NCI-H2227 (cell line): ENCODE data around the gene GAGE12D.
"Not testable (repeated sequence)": the region's sequence is repeated elsewhere in the genome, so short reads cannot be mapped to it uniquely, and the experiment has no call there.

ENCODE experiments used
- DNase-seq: peaks from one replicate; lab custom pipeline; 2025; ENCODE audit not compliant: unreplicated experiment; lab: John Stamatoyannopoulos, UW

The GAGE12D gene

DNA sequence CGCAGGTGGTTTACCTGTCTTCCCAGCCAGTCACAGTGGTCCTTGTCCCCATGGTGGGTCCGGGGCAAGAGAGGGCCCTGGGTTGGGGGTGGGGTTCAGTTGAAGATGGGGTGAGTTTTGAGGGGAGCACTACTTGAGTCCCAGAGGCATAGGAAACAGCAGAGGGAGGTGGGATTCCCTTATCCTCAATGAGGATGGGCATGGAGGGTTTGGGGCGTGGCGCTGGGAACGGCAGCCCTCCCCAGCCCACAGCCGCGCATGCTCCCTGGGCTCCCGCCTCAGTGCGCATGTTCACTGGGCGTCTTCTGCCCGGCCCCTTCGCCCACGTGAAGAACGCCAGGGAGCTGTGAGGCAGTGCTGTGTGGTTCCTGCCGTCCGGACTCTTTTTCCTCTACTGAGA is at the start of gene GAGE12D:
Gene GAGE12D, plus strand, starts transcription at position 301 of the 400 bp plus-strand sequence. CDS start 1,155 bp downstream, outside the sequence.
- not testable (repeated sequence) for DNase-seq

DNA sequence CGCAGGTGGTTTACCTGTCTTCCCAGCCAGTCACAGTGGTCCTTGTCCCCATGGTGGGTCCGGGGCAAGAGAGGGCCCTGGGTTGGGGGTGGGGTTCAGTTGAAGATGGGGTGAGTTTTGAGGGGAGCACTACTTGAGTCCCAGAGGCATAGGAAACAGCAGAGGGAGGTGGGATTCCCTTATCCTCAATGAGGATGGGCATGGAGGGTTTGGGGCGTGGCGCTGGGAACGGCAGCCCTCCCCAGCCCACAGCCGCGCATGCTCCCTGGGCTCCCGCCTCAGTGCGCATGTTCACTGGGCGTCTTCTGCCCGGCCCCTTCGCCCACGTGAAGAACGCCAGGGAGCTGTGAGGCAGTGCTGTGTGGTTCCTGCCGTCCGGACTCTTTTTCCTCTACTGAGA is 9.7 kb upstream of the GAGE12D start, which contains the start of gene GAGE12C:
Gene GAGE12C, plus strand, starts transcription at position 301 of the 400 bp plus-strand sequence. CDS start 1,155 bp downstream, outside the sequence.
- DNase-seq: not testable (repeated sequence)

DNA sequence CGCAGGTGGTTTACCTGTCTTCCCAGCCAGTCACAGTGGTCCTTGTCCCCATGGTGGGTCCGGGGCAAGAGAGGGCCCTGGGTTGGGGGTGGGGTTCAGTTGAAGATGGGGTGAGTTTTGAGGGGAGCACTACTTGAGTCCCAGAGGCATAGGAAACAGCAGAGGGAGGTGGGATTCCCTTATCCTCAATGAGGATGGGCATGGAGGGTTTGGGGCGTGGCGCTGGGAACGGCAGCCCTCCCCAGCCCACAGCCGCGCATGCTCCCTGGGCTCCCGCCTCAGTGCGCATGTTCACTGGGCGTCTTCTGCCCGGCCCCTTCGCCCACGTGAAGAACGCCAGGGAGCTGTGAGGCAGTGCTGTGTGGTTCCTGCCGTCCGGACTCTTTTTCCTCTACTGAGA is 9.5 kb downstream of the GAGE12D start, which contains the start of gene GAGE12E:
Gene GAGE12E, plus strand, starts transcription at position 301 of the 400 bp plus-strand sequence. CDS start 1,155 bp downstream, outside the sequence.
- DNase-seq: not testable (repeated sequence)

DNA sequence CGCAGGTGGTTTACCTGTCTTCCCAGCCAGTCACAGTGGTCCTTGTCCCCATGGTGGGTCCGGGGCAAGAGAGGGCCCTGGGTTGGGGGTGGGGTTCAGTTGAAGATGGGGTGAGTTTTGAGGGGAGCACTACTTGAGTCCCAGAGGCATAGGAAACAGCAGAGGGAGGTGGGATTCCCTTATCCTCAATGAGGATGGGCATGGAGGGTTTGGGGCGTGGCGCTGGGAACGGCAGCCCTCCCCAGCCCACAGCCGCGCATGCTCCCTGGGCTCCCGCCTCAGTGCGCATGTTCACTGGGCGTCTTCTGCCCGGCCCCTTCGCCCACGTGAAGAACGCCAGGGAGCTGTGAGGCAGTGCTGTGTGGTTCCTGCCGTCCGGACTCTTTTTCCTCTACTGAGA is 19.0 kb downstream of the GAGE12D start, which contains the start of gene GAGE12F:
Gene GAGE12F, plus strand, starts transcription at position 301 of the 400 bp plus-strand sequence. CDS start 1,155 bp downstream, outside the sequence.
- not testable (repeated sequence) for DNase-seq

DNA sequence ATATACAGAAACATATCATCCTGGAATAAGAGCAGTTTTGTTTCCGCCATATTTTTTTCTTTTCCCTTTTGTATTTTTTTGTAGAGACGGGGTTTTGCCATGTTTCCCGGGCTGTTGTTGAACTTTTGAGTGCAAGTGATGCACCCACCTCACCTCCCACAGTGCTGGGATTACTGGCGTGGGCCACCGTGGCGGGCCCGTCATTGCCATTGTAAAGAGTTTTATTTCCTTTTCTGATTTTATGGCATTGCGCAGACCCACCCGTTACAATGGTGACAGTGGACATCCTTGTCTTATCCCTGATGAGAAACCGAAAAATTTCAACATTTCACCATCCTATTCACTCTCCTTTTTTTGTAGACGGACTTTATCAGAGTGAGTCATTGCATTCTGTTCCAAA is 27.2 kb downstream of the GAGE12D start:
- DNase-seq: not testable (repeated sequence)

- DNase-seq: not testable (repeated sequence)
These were observed 27.6 kb downstream of the GAGE12D start for GRCh38 chrX:49569152-49569551.

DNA sequence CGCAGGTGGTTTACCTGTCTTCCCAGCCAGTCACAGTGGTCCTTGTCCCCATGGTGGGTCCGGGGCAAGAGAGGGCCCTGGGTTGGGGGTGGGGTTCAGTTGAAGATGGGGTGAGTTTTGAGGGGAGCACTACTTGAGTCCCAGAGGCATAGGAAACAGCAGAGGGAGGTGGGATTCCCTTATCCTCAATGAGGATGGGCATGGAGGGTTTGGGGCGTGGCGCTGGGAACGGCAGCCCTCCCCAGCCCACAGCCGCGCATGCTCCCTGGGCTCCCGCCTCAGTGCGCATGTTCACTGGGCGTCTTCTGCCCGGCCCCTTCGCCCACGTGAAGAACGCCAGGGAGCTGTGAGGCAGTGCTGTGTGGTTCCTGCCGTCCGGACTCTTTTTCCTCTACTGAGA is 28.6 kb downstream of the GAGE12D start, which contains the start of gene GAGE12G:
Gene GAGE12G, plus strand, starts transcription at position 301 of the 400 bp plus-strand sequence. CDS start 1,155 bp downstream, outside the sequence.
- not testable (repeated sequence) for DNase-seq

DNA sequence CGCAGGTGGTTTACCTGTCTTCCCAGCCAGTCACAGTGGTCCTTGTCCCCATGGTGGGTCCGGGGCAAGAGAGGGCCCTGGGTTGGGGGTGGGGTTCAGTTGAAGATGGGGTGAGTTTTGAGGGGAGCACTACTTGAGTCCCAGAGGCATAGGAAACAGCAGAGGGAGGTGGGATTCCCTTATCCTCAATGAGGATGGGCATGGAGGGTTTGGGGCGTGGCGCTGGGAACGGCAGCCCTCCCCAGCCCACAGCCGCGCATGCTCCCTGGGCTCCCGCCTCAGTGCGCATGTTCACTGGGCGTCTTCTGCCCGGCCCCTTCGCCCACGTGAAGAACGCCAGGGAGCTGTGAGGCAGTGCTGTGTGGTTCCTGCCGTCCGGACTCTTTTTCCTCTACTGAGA is 38.1 kb downstream of the GAGE12D start, which contains the start of gene GAGE12H:
Gene GAGE12H, plus strand, starts transcription at position 301 of the 400 bp plus-strand sequence. CDS start 1,155 bp downstream, outside the sequence.
- not testable (repeated sequence) for DNase-seq

- not testable (repeated sequence) for DNase-seq
These were observed 47.7 kb downstream of the GAGE12D start, which contains the start of gene GAGE2A for GRCh38 chrX:49589196-49589595. Gene GAGE2A, plus strand, starts transcription at chrX:49589496. Its CDS starts 1,155 bp downstream, at chrX:49590651.

DNA sequence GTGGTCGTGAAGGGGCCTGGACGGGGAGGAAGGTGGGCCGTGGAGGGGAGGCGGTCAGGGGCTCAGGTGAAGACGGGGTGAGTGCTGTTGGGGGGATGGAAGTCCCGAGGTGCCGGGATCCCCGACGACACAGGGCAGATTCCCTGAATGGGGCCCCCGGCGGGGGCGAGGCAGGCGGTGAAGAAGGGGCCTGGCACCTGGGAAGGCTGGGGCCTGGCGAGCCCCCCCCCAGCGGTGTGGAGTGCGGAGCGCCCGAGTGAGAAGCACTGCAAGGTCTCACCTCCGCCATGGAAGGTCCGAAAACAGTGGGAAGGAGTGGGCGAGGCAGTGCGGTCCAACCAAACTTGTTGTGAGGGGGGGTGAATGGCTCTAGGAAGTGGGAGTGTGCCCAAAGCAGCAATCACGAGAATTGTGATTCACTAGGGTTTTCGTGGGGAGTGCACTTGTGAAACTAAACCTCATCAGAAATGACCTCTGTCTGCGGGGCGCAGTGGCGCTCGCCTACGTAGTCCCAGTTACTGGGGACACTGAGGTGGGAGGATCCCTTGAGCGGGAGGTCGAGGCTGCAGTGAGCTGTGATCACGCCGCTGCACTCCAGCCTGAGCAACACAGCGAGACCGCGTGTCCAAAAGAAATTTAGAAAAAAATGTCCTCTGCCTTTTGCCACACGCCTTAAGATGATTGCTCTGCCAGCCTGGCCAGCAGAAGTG is 48.4 kb downstream of the GAGE12D start:
- not testable (repeated sequence) for DNase-seq

DNA sequence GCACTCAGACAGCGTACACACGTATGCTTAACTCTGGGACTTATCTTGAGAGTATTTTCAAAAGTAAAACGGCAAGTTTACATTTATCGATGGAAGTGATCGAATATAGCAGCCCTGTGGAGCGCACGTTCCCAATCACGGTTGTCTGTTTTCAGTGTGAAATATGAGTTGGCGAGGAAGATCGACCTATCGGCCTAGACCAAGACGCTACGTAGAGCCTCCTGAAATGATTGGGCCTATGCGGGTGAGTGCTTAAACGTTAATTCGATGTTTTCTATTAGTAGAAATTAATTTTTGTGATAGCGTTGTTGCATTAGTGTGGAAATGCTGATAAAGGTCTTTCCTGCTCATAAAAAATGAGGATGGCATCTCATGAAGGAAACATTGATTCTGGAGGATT is 49.0 kb downstream of the GAGE12D start:
- not testable (repeated sequence) for DNase-seq
